SU-DHL-6 (cell line): ENCODE data around the gene ATP5PF.

Experiments
- CTCF ChIP-seq: fragments of 200-600 bp; sonication (generic); IDR thresholded peaks from one replicate; pipeline ENCODE4 v1.5.1; 2017; ENCODE audit warnings: antibody characterized with exemption, mild to moderate bottlenecking, low read length, moderate library complexity; ENCODE audit not compliant: insufficient read depth, poor library complexity, severe bottlenecking
- EZH2phosphoT487 ChIP-seq: fragments of 200-600 bp; sonication (generic), shearing (Covaris generic); conservative IDR thresholded peaks from 2 replicates; pipeline ENCODE4 v1.6.1; 2018; ENCODE audit warnings: mild to moderate bottlenecking, antibody characterized with exemption, low read length, moderate library complexity, mixed read lengths

- TF ChIP-seq CTCF, result no peak
- TF ChIP-seq EZH2phosphoT487, result no peak
Measured at GRCh38 chr21:25760677-25761076, 26.0 kb upstream of the ATP5PF start.
